Measurements from ENCODE around the gene INPP4B.
"Not testable (repeated sequence)": the region's sequence is repeated elsewhere in the genome, so short reads cannot be mapped to it uniquely, and the experiment has no call there.

Gene INPP4B

DNA sequence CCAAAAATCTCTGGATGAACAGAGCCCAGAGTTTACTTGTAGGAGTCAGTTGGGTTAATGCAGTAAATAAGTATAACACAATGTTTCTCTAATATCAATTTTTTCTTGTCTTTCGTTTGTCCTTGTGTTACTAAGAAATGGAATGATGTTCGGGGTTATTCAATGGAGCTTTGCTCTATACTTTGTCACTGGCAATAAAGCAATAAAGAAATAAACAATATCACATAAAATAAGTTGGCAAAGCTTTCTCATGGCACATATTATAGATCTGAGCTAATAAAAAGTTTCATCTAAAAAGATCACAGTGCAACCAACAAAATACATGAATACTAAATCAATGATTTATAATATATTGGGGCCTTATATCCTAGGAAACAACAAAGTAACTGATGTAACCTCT, 32.7 kb downstream of the INPP4B start:
- TF ChIP-seq CTCF (IDR thresholded peaks at IDR 0.05) = no peak
- no peak for DNase-seq (ENCODE audit: low spot score)
- H3K27ac ChIP-seq = no peak overlapping the region
- no peak overlapping the region for H3K4me3 ChIP-seq

GRCh38 chr4:142812091-142812490, 34.0 kb downstream of the INPP4B start:
- DNase-seq (ENCODE audit: low spot score) = no peak
- H3K4me3 ChIP-seq = no peak overlapping the region
- no peak for TF ChIP-seq CTCF (IDR thresholded peaks at IDR 0.05)
- no peak overlapping the region for H3K27ac ChIP-seq

- no peak for DNase-seq (ENCODE audit: low spot score)
- Histone ChIP-seq H3K4me3 (no peak overlapping the region), H3K27ac (no peak overlapping the region)
- TF ChIP-seq CTCF (IDR thresholded peaks at IDR 0.05) = no peak
These were observed 35.1 kb downstream of the INPP4B start for GRCh38 chr4:142811034-142811433.

- H3K27ac ChIP-seq = no peak overlapping the region
- TF ChIP-seq CTCF (IDR thresholded peaks at IDR 0.05) = no peak
- no peak overlapping the region for H3K4me3 ChIP-seq
- no peak for DNase-seq (ENCODE audit: low spot score)
These were observed 36.5 kb downstream of the INPP4B start for GRCh38 chr4:142809559-142809958.

DNA sequence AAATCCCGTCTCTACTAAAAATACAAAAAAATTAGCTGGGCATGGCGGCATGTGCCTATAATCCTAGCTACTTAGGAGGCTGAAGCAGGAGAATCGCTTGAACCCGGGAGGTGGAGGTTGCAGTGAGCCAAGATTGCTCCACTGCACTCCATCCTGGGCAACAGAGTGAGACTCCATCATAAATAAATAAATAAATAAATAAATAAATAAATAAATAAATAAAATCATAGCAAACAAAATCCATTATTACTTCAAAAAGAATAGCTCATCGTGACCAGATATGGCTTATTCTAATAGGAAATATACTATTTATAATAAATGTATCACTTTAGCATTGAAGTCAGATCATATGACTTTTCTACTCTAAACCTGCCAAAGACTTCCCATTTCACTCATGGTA, 42.2 kb downstream of the INPP4B start:
- H3K27ac ChIP-seq; H3K4me3 ChIP-seq; DNase-seq (ENCODE audit: low spot score): not testable (repeated sequence)

DNA sequence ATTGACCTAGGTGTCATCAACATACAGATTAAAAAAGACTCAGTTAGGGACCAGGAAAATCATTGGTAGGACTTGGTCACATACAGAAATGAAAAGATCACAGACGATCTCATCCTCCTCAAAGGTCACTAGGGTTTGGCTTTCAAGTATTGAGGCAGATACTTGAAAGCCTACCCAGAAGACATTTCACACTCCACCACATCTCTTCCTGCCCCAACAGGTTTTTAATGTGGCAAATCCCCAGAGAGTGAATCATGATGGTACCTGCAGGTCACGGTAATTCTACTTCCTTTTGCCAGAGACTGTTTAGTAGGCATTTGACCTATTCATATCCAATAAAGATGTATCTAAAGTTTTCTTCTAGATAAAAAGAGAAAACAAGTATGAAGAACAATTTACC, 44.1 kb downstream of the INPP4B start:
- no peak overlapping the region for H3K4me3 ChIP-seq
- DNase-seq (ENCODE audit: low spot score) = no peak
- TF ChIP-seq CTCF (IDR thresholded peaks at IDR 0.05) = no peak
- H3K27ac ChIP-seq = no peak overlapping the region

- no peak for TF ChIP-seq CTCF (IDR thresholded peaks at IDR 0.05)
- no peak overlapping the region for H3K27ac ChIP-seq
- H3K4me3 ChIP-seq = no peak overlapping the region
- no peak for DNase-seq (ENCODE audit: low spot score)
These were observed 65.0 kb downstream of the INPP4B start for GRCh38 chr4:142781114-142781513.

DNA sequence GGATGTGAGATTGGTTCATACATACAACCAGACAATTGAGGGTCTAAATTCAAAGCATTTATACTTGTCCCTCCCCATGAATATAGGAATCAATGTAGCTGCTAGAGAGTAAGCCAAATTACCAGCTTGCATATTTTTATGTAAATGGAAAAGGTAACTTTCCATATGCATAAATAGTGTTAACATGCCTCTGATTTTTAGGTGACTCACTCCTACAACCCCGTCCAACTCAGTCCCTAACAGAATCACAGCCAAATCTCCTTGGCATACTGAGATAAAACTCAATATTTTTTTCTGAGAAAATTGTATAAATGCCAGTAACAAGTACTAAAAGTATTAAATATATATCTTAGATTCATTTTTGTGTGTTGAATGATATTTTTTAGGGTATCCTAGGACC, 67.2 kb downstream of the INPP4B start:
- H3K27ac ChIP-seq = no peak overlapping the region
- no peak overlapping the region for H3K4me3 ChIP-seq
- no peak for TF ChIP-seq CTCF (IDR thresholded peaks at IDR 0.05)
- DNase-seq (ENCODE audit: low spot score) = no peak

Data from coronary artery (tissue), 2 donors.